HG02973 (cell line): Measurements from ENCODE around the gene HDHD3.
"Not testable (repeated sequence)": the region's sequence is repeated elsewhere in the genome, so short reads cannot be mapped to it uniquely, and the experiment has no call there.

Experiments
- ATAC-seq: cut with Tn5 transposase; IDR thresholded peaks from one replicate; pipeline ENCODE4 v1.9.1; 2021; ENCODE audit warnings: moderate library complexity; ENCODE audit not compliant: unreplicated experiment

Gene HDHD3

GRCh38 chr9:113390192-113390960 lies 13.6 kb upstream of the HDHD3 start:
- no peak for ATAC-seq

GRCh38 chr9:113389451-113389850 lies 12.7 kb upstream of the HDHD3 start:
- ATAC-seq = no peak

GRCh38 chr9:113388833-113389232 lies 12.0 kb upstream of the HDHD3 start:
- ATAC-seq = no peak

GRCh38 chr9:113387560-113388230 lies 10.9 kb upstream of the HDHD3 start:
- no peak for ATAC-seq

DNA sequence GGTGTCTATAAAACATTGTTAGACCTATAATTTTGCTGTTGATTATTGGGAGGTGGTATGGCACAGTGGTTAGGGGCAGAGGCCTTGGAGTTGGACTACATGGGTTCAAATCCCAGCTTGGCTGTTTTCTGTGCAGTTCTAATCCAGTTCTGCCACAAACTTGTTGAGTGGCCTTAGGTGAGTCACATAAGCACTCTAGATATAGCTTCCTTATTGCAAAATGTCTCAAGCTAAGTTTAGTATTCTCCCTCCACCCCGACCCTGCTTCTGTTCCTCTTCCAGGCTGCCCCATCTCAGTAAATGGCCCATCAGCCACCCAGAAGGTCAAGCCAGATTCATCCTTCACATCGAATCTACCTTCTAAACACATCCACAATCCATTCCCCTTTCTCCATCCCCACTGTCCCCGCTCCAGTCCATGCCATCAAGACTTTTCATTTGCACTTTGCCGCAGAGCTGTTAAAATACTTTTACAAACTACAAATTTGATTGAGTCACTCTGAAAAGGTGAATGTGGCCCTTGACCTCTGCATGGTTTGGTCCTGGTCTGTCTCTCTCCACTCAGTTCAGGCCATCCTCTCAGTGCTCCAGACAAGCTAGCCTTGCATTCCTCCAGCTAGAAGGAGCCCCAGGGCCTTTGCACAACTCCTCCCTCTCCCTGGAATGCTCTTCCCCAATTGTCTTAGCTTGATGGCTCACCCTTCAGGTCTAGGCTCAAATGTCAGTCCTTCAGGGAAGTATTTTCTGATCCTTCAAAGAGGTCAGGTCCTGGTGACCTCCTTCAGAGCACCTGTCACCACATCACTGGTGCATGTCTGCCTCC lies 10.0 kb upstream of the HDHD3 start:
- no peak for ATAC-seq

GRCh38 chr9:113381909-113382411 lies 5.2 kb upstream of the HDHD3 start:
- no peak for ATAC-seq

- ATAC-seq = not testable (repeated sequence)
Observed at GRCh38 chr9:113381441-113381840, 4.7 kb upstream of the HDHD3 start.

GRCh38 chr9:113380869-113381378 lies 4.1 kb upstream of the HDHD3 start:
- peak; percentile 57 for ATAC-seq

GRCh38 chr9:113379829-113380210 lies 3.0 kb upstream of the HDHD3 start:
- not testable (repeated sequence) for ATAC-seq

GRCh38 chr9:113379094-113379828 lies 2.5 kb upstream of the HDHD3 start:
- not testable (repeated sequence) for ATAC-seq

DNA sequence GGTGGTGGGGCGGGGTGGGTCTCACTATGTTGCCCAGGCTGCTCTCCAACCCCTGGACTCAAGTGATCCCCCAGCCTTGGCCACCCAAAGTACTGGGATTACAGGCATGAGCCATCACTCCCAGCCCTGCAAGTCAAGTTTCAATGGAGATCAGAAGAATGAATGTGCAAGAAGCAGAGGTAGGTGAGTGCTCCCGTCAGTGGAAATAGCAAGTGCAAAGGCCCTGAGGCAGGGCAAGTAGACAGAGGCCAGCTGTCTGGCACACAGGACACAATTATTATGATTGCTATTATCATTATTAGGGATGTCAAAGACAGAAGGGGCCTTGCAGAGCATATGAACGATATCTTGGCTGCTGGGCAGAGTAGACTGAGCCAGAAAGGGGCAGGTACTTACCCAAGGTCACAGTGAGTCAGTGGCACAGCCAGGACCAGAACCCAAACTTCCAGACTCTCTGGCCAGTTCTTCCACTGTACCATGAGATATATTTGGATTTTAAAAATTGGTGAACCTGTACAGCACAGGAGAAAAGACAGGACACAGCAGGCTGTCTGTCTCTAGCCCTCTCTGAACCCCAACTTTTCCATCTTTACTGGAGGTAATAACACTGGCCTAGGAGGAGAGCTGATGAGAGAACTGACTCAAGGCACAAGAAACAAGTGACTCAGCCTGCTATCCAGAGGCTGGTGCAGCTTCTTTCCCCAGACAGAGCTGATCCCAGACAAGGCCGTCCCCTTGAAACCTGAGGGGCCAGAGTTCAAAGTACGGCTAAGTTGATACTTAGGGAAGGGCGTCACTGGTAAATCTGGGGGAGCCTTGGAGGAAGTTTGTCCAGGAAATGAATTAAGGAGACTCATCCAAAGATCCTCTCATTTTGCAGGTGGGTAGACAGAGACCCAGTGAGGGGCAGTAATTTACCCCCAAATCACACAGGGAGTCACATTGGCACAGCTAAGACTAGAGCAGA lies 1.4 kb downstream of the HDHD3 start:
- no peak for ATAC-seq

DNA sequence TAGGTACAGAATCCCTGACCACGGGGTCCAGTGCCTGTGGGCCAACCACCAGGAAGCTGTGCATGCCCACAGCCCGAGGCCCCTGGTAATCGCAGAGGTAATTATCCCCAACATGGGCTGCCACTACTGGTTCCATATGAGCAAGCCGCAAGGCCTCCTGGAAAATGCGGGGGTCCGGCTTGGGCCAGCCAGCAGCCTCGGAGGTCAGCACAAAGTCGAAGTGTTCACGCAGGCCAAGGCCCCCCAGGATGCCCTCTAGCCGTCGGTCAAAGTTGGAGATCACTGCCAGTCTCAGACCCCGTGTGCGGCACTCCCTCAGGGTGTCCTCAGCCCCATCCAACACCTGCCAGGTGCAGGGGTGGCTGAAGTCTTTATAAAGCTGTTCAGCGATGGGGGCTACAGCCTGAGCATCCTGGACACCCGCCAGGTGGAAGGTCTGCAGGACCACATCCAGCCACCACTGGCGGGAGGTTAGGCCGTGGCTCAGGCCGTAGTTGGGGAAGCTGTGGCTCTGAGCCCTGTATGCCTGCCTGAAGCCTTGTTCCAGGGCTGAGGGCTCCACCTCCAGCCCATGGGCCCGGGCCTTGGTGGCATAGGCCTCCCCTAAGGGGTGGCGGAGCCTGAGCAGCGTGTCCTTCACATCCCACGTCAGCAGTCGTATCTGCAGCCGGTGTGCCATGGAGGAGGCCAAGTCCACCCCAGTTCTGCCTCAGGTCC lies 3.0 kb downstream of the HDHD3 start:
- ATAC-seq = no peak

GRCh38 chr9:113373256-113373655 lies 3.5 kb downstream of the HDHD3 start:
- no peak for ATAC-seq

GRCh38 chr9:113372059-113372458 lies 4.7 kb downstream of the HDHD3 start:
- no peak for ATAC-seq

DNA sequence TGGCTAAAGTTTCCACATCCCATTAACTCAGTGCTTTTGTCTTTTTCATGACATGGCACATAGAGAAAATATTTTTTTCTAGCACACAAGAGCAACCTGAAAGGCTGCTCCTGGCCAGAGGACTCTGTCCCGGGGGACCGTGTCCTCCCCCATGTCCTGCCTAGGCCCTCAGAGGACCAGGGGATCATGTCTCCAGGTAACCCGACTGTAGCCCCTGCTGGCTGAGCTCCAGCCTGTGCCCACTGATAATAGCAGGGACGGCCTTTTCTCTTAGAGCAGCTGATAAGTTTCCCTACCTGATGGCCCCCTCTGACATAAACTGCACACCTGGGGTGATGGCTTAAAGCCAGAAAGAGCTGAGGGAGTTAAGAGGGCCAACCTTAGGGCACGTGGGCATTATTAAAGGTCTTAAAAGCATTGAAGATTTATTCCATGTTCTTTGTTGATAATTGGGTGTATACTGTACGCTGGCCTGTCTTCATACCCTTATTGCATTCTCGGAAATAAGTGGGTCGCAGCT lies 5.9 kb downstream of the HDHD3 start:
- no peak for ATAC-seq

DNA sequence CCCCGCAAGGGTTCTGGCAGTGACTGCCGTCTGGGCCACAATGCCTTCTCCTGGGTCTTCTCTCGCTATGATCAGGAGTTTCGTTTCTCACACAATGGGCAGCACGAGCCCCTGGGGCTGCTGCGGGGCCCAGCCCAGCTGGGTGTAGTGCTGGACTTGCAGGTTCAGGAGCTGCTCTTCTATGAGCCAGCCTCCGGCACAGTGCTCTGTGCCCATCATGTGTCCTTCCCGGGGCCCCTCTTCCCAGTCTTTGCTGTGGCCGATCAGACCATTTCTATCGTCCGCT lies 7.0 kb downstream of the HDHD3 start:
- ATAC-seq = no peak

DNA sequence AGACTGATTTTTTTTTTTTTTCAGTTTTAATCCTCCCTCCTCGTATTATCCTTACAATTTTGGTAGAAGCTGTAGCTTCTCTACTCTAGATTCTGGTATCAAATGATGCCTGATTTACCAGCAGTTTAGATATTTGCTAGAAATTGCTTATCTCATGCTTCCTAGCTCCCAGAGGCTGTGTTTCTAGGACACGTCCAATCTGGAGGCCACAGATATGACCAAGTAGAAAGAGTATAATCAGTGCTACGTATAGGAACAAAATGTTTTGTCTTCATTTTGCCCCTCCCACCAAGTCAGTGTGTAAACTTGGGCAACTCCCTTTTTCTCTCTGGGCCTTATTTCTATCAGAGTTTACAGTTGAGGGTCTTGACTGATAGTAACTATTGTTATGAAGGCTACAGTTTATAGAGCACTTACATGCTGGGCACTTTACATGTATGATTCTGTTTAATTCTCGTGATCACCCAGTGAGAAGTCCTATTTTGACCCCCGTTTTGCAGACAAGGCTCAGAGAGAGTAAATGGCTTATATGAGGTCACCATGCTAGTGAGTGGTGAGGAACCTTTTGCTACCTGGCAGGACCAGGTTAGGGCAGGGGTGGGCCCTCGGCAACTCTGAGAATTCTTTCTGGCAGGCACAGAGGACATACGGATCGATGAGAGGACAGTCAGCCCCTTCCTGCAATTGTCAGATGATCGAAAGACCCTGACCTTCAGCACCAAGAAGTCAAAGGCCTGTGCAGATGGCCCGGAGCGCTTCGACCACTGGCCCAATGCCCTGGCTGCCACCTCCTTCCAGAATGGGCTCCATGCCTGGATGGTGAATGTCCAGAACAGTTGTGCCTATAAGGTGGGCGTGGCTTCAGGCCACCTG lies 7.6 kb downstream of the HDHD3 start:
- ATAC-seq = no peak
